Vagina (tissue), 2 donors: ENCODE results near the gene NELL1.

ENCODE experiments used
- CTCF ChIP-seq, 3 experiments: fragments of 450-650 bp in 2 of 3; fragments of 200-600 bp in 1 of 3; sonication (generic) in 1 of 3; IDR thresholded peaks; one replicate each; pipeline ENCODE4 v1.5.1; 2017 to 2019; ENCODE audit warnings: antibody characterized with exemption in 3 of 3, mild to moderate bottlenecking in 2 of 3, moderate library complexity in 2 of 3
- POLR2A ChIP-seq, 2 donors: fragments of 450-650 bp; IDR thresholded peaks; one replicate each; pipeline ENCODE4 v1.6.1; 2017; ENCODE audit warnings: antibody characterized with exemption in 2 of 2, mild to moderate bottlenecking in 2 of 2, moderate library complexity in 2 of 2

GRCh38 chr11:21489416-21490115 is 820.2 kb downstream of the NELL1 start:
- TF ChIP-seq CTCF (IDR thresholded peaks at IDR 0.05): no peak
- no peak for TF ChIP-seq POLR2A (IDR thresholded peaks at IDR 0.05)
